ENCODE data around the gene SNCAIP.

Gene SNCAIP

DNA sequence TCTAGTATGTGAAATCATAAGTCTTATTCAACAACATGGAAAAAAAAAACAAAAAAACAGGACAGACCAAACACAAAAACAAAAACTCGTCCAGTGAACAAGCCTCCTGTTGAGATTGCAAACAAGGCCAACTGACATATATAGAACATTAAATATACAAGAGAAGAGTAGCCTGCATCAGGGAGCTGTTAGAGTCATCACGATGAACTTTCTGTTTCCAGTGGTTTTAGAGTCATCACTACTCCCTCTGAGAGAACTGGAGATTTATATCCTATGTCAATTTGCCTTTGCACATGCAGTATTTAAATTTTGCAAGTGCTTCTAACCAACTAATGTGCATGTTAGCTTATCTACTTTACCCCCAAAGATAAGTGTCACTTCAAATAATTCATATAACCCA, 9.9 kb downstream of the SNCAIP start:
- Histone ChIP-seq H3K27ac (no peak overlapping the region), H3K36me3 (ENCODE audit: insufficient read depth, low read length) (no peaks in the 10 kb centered on the region), H3K4me3 (no peak overlapping the region), H3K9me3 (ENCODE audit: low read depth, low read length) (no peaks in the 10 kb centered on the region), H3K9ac (ENCODE audit: insufficient read length) (no peak overlapping the region)
- DNase-seq (ENCODE audit: low read depth, low spot score): no peak
- TF ChIP-seq FOXP2 (optimal IDR thresholded peaks at IDR 0.05; ENCODE audit: control extremely low read depth, extremely low read length, insufficient read depth) (no peak), EZH2 (IDR thresholded peaks at IDR 0.05) (no peak), POLR2AphosphoS5 (IDR thresholded peaks at IDR 0.05; ENCODE audit: borderline replicate concordance, low read depth, low read length) (no peak)

DNA sequence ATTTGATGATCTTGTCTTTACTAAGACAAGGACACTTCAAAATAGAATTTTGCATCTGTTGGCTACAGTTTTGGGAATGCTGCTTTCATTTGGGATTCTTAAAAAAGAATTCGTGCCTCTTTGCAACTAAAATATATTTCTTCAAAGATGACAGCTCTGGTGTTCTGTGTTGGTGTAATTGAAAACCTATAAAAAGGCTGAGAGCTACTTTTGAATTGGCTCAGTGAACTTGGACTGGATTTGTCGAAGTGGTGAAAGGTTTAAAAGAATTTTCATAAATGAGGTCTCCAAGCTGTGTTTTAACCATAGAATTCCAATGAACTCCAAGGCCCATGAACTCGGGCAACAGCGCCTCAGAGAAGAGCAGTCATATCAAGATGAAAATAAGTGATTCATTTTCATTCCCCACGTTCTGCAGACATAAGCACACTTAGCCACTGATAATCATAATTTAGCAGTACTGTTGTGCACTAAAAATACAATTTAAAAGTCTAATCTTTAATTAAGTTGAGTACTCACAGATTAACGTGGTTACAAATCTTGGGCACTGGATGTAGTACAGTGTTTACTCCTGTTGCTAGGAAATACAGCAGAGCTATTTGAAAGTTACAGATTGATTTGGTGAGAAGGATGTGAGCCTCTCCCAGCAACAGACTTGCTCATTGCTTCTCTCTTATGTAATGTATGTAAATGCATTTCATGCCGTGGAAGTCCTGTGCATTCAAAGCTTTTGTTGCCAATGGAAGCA, 10.9 kb downstream of the SNCAIP start:
- no peak overlapping the region for H3K4me3 ChIP-seq
- TF ChIP-seq POLR2AphosphoS5 (IDR thresholded peaks at IDR 0.05; ENCODE audit: borderline replicate concordance, low read depth, low read length) (no peak), EZH2 (IDR thresholded peaks at IDR 0.05) (no peak), FOXP2 (optimal IDR thresholded peaks at IDR 0.05; ENCODE audit: control extremely low read depth, extremely low read length, insufficient read depth) (no peak)

DNA sequence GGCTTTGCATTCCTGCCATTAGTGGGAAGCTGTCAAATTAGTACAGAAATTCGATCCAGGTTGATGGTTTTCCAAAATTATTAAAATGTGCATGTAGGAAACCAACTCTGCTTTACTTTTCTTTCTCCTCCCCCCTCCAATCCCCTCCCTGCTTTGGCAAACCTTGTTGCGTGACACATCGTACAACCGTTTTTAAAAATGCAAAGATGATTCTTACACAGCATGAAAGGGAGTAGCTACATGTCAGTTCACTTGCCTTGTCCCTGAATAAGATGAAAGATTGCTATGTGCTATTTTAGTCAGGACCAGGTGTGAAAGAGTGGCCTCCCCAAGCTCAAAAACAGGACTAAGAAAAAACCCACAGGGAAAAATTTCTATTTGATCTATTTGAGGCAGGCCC, 11.7 kb downstream of the SNCAIP start:
- TF ChIP-seq FOXP2 (optimal IDR thresholded peaks at IDR 0.05; ENCODE audit: control extremely low read depth, extremely low read length, insufficient read depth) (no peak), POLR2AphosphoS5 (IDR thresholded peaks at IDR 0.05; ENCODE audit: borderline replicate concordance, low read depth, low read length) (no peak), EZH2 (IDR thresholded peaks at IDR 0.05) (no peak)
- no peak overlapping the region for H3K27ac ChIP-seq
- no peak for DNase-seq (ENCODE audit: low read depth, low spot score)
- no peak overlapping the region for H3K4me3 ChIP-seq
- no peak overlapping the region for H3K9ac ChIP-seq (ENCODE audit: insufficient read length)
- no peaks in the 10 kb centered on the region for H3K36me3 ChIP-seq (ENCODE audit: insufficient read depth, low read length)
- no peaks in the 10 kb centered on the region for H3K9me3 ChIP-seq (ENCODE audit: low read depth, low read length)

More for the DNA sequence above, 10.9 kb downstream of the SNCAIP start:
- Histone ChIP-seq H3K9ac (ENCODE audit: insufficient read length) (no peak overlapping the region), H3K9me3 (ENCODE audit: low read depth, low read length) (no peaks in the 10 kb centered on the region), H3K36me3 (ENCODE audit: insufficient read depth, low read length) (no peaks in the 10 kb centered on the region), H3K27ac (no peak overlapping the region)
- no peak for DNase-seq (ENCODE audit: low read depth, low spot score)

DNA sequence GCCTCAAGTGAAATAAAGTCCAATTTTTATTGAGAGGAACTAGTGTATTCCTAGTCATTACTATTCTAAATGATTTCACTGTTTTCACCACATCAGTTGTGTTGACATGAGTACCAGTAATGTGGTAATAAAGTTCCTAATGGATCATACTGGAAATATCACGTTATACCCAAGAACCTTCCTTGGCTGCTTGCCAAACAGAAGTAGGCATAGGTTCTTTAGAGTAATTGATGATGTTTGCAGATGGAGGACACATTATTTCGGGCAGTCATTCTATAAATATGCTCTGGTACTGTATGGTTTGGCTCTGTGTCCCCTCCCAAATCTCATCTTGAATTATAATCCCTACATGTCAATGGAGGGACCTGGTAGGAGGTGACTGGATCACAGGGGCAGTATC, 15.1 kb downstream of the SNCAIP start:
- Histone ChIP-seq H3K36me3 (ENCODE audit: insufficient read depth, low read length) (no peaks in the 10 kb centered on the region), H3K27ac (no peak overlapping the region), H3K4me3 (no peak overlapping the region), H3K9ac (ENCODE audit: insufficient read length) (no peak overlapping the region), H3K9me3 (ENCODE audit: low read depth, low read length) (no peaks in the 10 kb centered on the region)
- TF ChIP-seq POLR2AphosphoS5 (IDR thresholded peaks at IDR 0.05; ENCODE audit: borderline replicate concordance, low read depth, low read length) (no peak), FOXP2 (optimal IDR thresholded peaks at IDR 0.05; ENCODE audit: control extremely low read depth, extremely low read length, insufficient read depth) (no peak), EZH2 (IDR thresholded peaks at IDR 0.05) (no peak)
- no peak for DNase-seq (ENCODE audit: low read depth, low spot score)

DNA sequence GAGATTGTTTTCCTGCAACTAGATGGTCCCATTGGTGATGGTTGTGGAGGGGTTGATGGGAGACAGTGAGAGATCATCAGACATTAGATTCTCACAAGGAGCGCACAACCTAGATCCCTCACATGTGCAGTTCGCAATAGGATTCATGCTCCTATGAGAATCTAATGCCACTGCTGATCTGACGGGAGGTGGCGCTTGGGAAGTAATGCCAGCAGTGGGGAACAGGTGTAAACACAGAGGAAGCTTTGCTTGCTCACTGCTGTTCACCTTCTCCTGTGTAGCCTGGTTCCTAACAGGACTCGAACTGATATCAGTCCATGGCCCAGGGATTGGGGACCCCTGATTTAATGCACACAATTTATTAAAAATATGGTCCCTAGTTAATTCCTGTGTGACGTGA, 18.8 kb downstream of the SNCAIP start:
- DNase-seq (ENCODE audit: low read depth, low spot score): no peak
- H3K9me3 ChIP-seq (ENCODE audit: low read depth, low read length): no peaks in the 10 kb centered on the region
- no peak for TF ChIP-seq POLR2AphosphoS5 (IDR thresholded peaks at IDR 0.05; ENCODE audit: borderline replicate concordance, low read depth, low read length)
- TF ChIP-seq FOXP2 (optimal IDR thresholded peaks at IDR 0.05; ENCODE audit: control extremely low read depth, extremely low read length, insufficient read depth): no peak
- no peak for TF ChIP-seq EZH2 (IDR thresholded peaks at IDR 0.05)
- no peak overlapping the region for H3K9ac ChIP-seq (ENCODE audit: insufficient read length)
- H3K36me3 ChIP-seq (ENCODE audit: insufficient read depth, low read length): no peaks in the 10 kb centered on the region
- no peak overlapping the region for H3K4me3 ChIP-seq
- no peak overlapping the region for H3K27ac ChIP-seq

DNA sequence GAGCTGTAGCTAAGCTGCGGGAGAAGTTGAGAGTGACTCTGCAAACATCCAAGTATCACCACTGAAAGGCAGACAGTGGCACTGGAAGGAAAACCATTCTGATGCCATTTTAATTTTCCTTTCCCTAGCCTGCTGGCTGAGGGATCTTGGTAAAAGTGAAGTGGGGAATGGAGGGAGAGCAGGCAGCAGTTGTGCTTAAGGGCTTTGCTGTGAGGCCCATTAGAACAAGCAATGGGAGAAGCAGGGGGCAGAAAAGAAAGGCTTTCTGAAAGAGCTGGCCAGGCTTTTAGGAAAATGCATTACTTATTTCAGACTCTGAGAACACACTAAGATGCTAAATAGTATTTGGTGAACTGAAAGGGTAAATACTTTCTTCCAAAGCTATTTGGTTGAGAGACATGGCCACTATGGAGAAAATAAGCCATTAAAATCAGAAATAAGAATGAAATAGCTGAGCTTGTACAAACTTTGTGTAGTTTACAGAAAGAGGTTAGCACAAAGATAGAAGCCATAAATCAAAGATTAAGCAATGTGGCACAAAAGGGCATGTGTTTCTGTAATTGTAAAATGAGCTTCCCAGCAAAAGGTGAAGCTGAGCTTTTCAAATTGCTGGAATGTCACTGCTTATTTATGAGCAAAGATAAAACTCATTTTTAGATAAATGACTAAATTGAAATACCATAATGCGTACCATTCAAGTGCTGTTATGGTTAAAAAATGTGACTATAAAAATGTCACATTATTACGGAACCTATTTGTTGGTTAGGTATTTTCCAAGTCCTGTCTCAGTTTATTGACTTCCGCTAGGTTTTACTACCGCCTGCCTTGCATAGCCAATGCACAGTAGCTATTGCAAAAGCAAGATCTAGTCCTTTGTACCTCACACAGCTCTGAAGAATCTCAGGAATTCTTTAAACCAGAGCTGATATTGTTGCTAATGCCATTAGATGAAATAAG, 20.8 kb downstream of the SNCAIP start:
- TF ChIP-seq FOXP2 (optimal IDR thresholded peaks at IDR 0.05; ENCODE audit: control extremely low read depth, extremely low read length, insufficient read depth) (no peak), POLR2AphosphoS5 (IDR thresholded peaks at IDR 0.05; ENCODE audit: borderline replicate concordance, low read depth, low read length) (no peak), EZH2 (IDR thresholded peaks at IDR 0.05) (no peak)
- no peak overlapping the region for H3K4me3 ChIP-seq
- H3K9me3 ChIP-seq (ENCODE audit: low read depth, low read length): no peaks in the 10 kb centered on the region
- no peak overlapping the region for H3K9ac ChIP-seq (ENCODE audit: insufficient read length)
- no peaks in the 10 kb centered on the region for H3K36me3 ChIP-seq (ENCODE audit: insufficient read depth, low read length)
- DNase-seq (ENCODE audit: low read depth, low spot score): peak; percentile 14
- no peak overlapping the region for H3K27ac ChIP-seq

DNA sequence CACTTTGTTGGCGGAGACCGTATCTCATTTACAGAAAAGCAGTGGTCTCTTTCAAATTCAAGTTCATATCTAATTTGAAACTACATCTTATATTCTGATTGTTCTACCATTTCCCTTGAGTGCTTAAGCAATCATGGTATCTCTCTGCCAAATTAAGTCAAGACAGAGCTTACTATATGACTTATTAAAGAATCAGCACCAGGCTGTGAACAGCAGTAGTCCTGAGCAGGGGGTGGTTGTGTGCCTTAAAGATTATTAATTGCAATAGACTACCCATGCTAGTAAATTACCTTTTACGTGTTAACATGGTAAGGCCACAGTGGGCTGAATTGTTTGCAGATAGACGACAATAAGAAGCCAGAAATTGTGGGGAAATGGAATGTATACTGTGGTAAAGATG, 21.5 kb downstream of the SNCAIP start:
- Histone ChIP-seq H3K27ac (no peak overlapping the region), H3K9me3 (ENCODE audit: low read depth, low read length) (no peaks in the 10 kb centered on the region)
- DNase-seq (ENCODE audit: low read depth, low spot score): peak; percentile 1

DNA sequence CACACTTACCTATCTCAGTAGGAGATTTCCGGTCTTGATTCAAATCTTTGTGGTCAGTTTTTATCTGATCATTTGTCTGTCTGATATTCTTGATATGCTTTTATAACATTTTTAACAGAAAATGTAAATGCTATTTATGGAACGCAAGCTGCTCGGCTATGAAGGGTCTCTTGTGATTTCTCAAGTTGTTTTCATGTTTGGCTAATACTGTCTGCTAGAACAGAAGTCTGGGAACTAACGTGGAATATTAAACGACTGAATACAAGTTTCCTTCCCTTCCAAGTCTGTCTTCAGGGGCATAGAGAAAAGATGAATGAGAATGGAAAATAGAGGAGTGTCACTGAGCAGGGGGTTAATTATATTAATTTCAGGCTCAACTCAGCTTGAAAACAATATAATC, 27.6 kb downstream of the SNCAIP start:
- H3K9ac ChIP-seq (ENCODE audit: insufficient read length): no peak overlapping the region
- no peak overlapping the region for H3K27ac ChIP-seq
- TF ChIP-seq EZH2 (IDR thresholded peaks at IDR 0.05) (no peak), POLR2AphosphoS5 (IDR thresholded peaks at IDR 0.05; ENCODE audit: borderline replicate concordance, low read depth, low read length) (no peak), FOXP2 (optimal IDR thresholded peaks at IDR 0.05; ENCODE audit: control extremely low read depth, extremely low read length, insufficient read depth) (no peak)
- no peaks in the 10 kb centered on the region for H3K9me3 ChIP-seq (ENCODE audit: low read depth, low read length)
- no peak for DNase-seq (ENCODE audit: low read depth, low spot score)
- H3K36me3 ChIP-seq (ENCODE audit: insufficient read depth, low read length): no peaks in the 10 kb centered on the region
- no peak overlapping the region for H3K4me3 ChIP-seq

More for the DNA sequence above, 21.5 kb downstream of the SNCAIP start:
- TF ChIP-seq FOXP2 (optimal IDR thresholded peaks at IDR 0.05; ENCODE audit: control extremely low read depth, extremely low read length, insufficient read depth): no peak
- TF ChIP-seq EZH2 (IDR thresholded peaks at IDR 0.05): no peak
- TF ChIP-seq POLR2AphosphoS5 (IDR thresholded peaks at IDR 0.05; ENCODE audit: borderline replicate concordance, low read depth, low read length): no peak
- Histone ChIP-seq H3K4me3 (no peak overlapping the region), H3K36me3 (ENCODE audit: insufficient read depth, low read length) (no peaks in the 10 kb centered on the region), H3K9ac (ENCODE audit: insufficient read length) (no peak overlapping the region)

All from SK-N-MC (cell line).